NB4 (cell line): ENCODE data around the gene OR5K1.

Experiments used
- DNase-seq: peaks from one replicate; pipeline ENCODE4 v3.0.0; 2010; ENCODE audit warnings: low read depth
- H3K4me3 ChIP-seq: one replicate; pipeline ENCODE4 v1.5.1; 2011; ENCODE audit warnings: mild to moderate bottlenecking, low read depth, low read length, moderate library complexity
- CTCF ChIP-seq: IDR thresholded peaks from one replicate; pipeline ENCODE4 v1.5.1; 2012; ENCODE audit warnings: low read depth, low read length
- MAX ChIP-seq: IDR thresholded peaks from 2 replicates; pipeline ENCODE4 v1.6.1; 2011; ENCODE audit warnings: low read depth, low read length
- MYC ChIP-seq: IDR thresholded peaks from 2 replicates; pipeline ENCODE4 v1.6.1; 2011; ENCODE audit warnings: low read depth, low read length
- POLR2A ChIP-seq: IDR thresholded peaks from 2 replicates; pipeline ENCODE4 v1.6.1; 2011; ENCODE audit warnings: mild to moderate bottlenecking; ENCODE audit not compliant: insufficient read length; ENCODE audit errors: extremely low read depth

The OR5K1 gene

GRCh38 chr3:98482717-98483482, 19.9 kb downstream of the OR5K1 start:
- no peak overlapping the region for H3K4me3 ChIP-seq
- no peak for TF ChIP-seq MAX
- no peak for TF ChIP-seq POLR2A
- TF ChIP-seq MYC = no peak
- TF ChIP-seq CTCF = no peak
- peak; percentile 6 for DNase-seq

- TF ChIP-seq POLR2A = no peak
- TF ChIP-seq MAX = no peak
- TF ChIP-seq CTCF = no peak
- no peak for TF ChIP-seq MYC
- no peak for DNase-seq
- no peak overlapping the region for H3K4me3 ChIP-seq
Measured at GRCh38 chr3:98483626-98484025, 20.6 kb downstream of the OR5K1 start.

GRCh38 chr3:98497381-98497780, 34.4 kb downstream of the OR5K1 start, which contains the start of gene OR5K2:
OR5K2 (plus strand) TSS chr3:98497681; CDS start chr3:98497681, 0 bp downstream.
- TF ChIP-seq POLR2A (no peak), CTCF (no peak), MAX (no peak), MYC (no peak)

GRCh38 chr3:98500019-98500418, 37.0 kb downstream of the OR5K1 start:
- no peak overlapping the region for H3K4me3 ChIP-seq
- TF ChIP-seq MAX = no peak
- TF ChIP-seq CTCF = no peak
- TF ChIP-seq POLR2A = no peak
- TF ChIP-seq MYC = no peak
- DNase-seq = no peak

More at GRCh38 chr3:98497381-98497780, 34.4 kb downstream of the OR5K1 start, which contains the start of gene OR5K2:
- DNase-seq = no peak
- H3K4me3 ChIP-seq = no peak within 1 kb of the TSS

- TF ChIP-seq CTCF = no peak
- no peak for TF ChIP-seq POLR2A
- TF ChIP-seq MYC = no peak
- TF ChIP-seq MAX = no peak
- H3K4me3 ChIP-seq = no peak overlapping the region
- DNase-seq = no peak
Measured at GRCh38 chr3:98501270-98501669, 38.3 kb downstream of the OR5K1 start.
